ENCODE data around the gene DGKD.

DGKD gene

DNA sequence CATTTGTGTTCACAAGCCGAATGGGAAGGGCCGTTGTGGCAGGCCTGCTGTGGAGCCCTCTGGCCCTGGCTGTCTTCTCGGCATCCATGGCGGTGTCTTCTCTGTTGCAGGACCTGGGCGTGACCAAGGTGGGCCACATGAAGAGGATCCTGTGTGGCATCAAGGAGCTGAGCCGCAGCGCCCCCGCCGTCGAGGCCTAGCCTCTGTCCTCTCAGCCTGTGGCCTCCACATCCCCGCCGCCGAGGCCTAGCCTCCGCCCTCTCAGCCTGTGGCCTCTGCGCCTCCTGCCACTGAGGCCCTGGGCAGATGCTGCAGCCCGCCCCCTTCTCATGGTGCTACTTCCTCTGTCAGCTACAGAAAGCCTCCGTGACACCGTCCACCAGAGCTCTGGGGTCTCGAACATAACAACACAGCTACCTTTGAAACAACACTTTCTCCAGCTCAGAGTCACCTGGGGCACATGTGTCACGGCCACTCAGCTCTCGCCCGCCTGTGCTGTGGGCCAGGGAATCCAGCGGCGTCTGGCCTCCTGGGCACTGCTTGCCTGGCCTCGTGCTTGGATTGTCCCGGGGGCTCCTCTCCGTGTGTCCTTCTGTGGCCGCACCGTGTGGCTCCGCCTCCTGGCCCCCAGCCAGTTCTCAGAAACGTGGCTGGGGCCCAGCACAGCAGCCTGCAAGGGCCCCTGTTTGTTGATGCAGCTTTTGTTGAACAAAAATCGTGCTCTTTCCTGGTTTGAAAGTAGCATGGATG is 115.1 kb downstream of the DGKD start:
- H3K36me3 ChIP-seq, result peaks cover 97% of the 10 kb centered on the region
- H3K27me3 ChIP-seq, result no peaks in the 10 kb centered on the region
- H3K27ac ChIP-seq, result no peak overlapping the region
- no peaks in the 10 kb centered on the region for H3K4me1 ChIP-seq (ENCODE audit: control insufficient read depth in 1 of 2, insufficient read depth in 1 of 2, low read depth in 1 of 2, low read length in 1 of 2)
- TF ChIP-seq, protein P1, sequence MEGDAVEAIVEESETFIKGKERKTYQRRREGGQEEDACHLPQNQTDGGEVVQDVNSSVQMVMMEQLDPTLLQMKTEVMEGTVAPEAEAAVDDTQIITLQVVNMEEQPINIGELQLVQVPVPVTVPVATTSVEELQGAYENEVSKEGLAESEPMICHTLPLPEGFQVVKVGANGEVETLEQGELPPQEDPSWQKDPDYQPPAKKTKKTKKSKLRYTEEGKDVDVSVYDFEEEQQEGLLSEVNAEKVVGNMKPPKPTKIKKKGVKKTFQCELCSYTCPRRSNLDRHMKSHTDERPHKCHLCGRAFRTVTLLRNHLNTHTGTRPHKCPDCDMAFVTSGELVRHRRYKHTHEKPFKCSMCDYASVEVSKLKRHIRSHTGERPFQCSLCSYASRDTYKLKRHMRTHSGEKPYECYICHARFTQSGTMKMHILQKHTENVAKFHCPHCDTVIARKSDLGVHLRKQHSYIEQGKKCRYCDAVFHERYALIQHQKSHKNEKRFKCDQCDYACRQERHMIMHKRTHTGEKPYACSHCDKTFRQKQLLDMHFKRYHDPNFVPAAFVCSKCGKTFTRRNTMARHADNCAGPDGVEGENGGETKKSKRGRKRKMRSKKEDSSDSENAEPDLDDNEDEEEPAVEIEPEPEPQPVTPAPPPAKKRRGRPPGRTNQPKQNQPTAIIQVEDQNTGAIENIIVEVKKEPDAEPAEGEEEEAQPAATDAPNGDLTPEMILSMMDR (IDR thresholded peaks at IDR 0.05), result no peak
- H3K4me3 ChIP-seq (ENCODE audit: low read depth in 1 of 2, low read length in 1 of 2), result no peak overlapping the region
- H3K9me3 ChIP-seq, result no peaks in the 10 kb centered on the region

DNA sequence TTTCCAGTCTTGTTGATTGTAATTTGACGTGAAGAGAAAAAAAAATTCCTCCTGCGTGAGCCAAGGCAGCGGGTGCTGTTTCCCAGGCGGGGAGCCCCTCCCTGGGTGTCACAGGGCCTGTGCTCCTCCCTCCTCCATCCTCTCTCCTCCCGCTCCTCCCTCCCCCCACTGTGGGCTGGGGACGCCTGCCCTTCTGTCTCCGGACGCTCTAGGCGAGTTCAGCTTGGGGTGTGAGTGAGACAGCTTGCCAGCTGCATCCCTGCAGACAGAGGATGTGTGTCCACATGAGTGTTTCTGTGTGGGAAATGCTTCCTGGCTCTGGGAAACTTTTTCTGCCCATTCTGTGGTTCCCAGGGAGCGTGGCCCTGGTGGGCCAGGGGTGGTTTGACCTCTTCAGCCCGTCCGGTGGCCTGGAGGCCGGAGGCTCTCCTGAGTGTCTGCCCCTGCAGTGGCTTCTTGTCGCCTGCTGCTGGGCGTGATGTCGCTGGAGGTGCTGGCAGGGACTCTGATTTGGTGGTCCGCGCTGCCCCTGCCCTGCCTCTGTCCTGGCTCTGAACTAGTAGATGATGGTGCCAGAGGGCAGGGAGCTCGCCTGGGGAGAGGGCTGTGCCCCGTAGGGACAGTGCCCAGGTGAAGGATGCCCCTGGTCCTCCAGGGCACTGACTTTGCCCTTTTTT is 115.9 kb downstream of the DGKD start:
- Histone ChIP-seq H3K4me3 (ENCODE audit: low read depth in 1 of 2, low read length in 1 of 2) (no peak overlapping the region), H3K27ac (no peak overlapping the region), H3K27me3 (no peaks in the 10 kb centered on the region), H3K4me1 (ENCODE audit: control insufficient read depth in 1 of 2, insufficient read depth in 1 of 2, low read depth in 1 of 2, low read length in 1 of 2) (no peaks in the 10 kb centered on the region), H3K36me3 (peaks cover 90% of the 10 kb centered on the region), H3K9me3 (no peaks in the 10 kb centered on the region)
- TF ChIP-seq, protein P1 (IDR thresholded peaks at IDR 0.05), result no peak

- H3K36me3 ChIP-seq, result peaks cover 83% of the 10 kb centered on the region
- H3K27me3 ChIP-seq, result no peaks in the 10 kb centered on the region
- H3K27ac ChIP-seq, result no peak overlapping the region
- H3K4me1 ChIP-seq (ENCODE audit: control insufficient read depth in 1 of 2, insufficient read depth in 1 of 2, low read depth in 1 of 2, low read length in 1 of 2), result no peaks in the 10 kb centered on the region
- TF ChIP-seq, protein P1 (IDR thresholded peaks at IDR 0.05), result no peak
- H3K9me3 ChIP-seq, result no peaks in the 10 kb centered on the region
- H3K4me3 ChIP-seq (ENCODE audit: low read depth in 1 of 2, low read length in 1 of 2), result no peak overlapping the region
Observed at GRCh38 chr2:233470839-233471238, 116.5 kb downstream of the DGKD start.

DNA sequence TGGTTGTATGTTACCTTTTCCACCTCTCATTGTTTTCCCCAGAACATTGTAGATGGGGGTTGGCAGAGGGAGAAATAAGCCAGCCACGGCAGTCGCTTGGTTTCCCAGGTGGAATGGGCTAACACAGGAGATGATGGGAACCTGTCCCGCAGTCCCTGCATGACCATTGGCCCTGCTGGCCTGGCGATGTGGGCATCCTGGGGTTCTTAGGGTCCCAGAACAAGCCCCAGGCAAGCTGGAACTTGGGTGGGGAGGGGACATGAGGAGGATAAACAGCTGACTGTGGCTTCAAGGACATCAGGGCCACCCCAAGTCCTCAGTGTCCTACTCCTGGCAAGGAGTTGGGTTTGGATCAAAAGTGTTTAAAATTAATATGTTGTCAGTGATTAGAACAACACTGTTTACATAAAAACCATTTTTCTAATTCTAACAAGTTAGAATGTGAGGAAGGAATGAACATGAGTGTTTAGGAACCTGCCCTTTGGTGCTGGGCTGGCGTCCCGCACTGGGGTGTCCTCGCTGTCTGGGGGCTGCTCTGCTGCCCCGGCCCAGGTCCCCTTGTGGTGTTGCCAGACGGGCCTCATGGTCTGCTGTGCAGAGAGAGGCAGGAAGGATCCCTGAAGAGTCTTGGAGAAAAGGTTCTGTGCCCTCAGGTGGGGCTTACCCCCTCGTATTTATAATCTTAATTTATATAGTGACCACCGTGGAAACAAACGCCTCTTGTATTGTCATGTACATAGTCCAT is 117.2 kb downstream of the DGKD start:
- peaks cover 77% of the 10 kb centered on the region for H3K36me3 ChIP-seq
- H3K27ac ChIP-seq, result no peak overlapping the region
- H3K4me3 ChIP-seq (ENCODE audit: low read depth in 1 of 2, low read length in 1 of 2), result no peak overlapping the region
- TF ChIP-seq, protein P1 (IDR thresholded peaks at IDR 0.05), result no peak
- H3K4me1 ChIP-seq (ENCODE audit: control insufficient read depth in 1 of 2, insufficient read depth in 1 of 2, low read depth in 1 of 2, low read length in 1 of 2), result no peaks in the 10 kb centered on the region
- H3K9me3 ChIP-seq, result no peaks in the 10 kb centered on the region
- H3K27me3 ChIP-seq, result no peaks in the 10 kb centered on the region

GRCh38 chr2:233473386-233473791 is 119.1 kb downstream of the DGKD start:
- Histone ChIP-seq H3K27me3 (no peaks in the 10 kb centered on the region), H3K36me3 (peaks cover 75% of the 10 kb centered on the region), H3K4me1 (ENCODE audit: control insufficient read depth in 1 of 2, insufficient read depth in 1 of 2, low read depth in 1 of 2, low read length in 1 of 2) (no peaks in the 10 kb centered on the region), H3K9me3 (no peaks in the 10 kb centered on the region), H3K27ac (no peak overlapping the region), H3K4me3 (ENCODE audit: low read depth in 1 of 2, low read length in 1 of 2) (no peak overlapping the region)
- TF ChIP-seq, protein P1 (IDR thresholded peaks at IDR 0.05), result no peak
